Mesothelial cell of epicardium (in vitro differentiated cells): ENCODE results near the gene ANHX. TPM values are rescaled to one million over a fixed set of nuclear protein-coding genes. Genes with fewer than 3 reads are reported as not detected.

ENCODE experiments used
- DNase-seq, 2 experiments: peaks; one replicate each; pipeline ENCODE4 v3.0.0; 2021; ENCODE audit warnings: low spot score in 2 of 2; ENCODE audit not compliant: unreplicated experiment in 2 of 2
- H3K27ac Mint-ChIP-seq: 2 replicates; pipeline ENCODE4 v1.8.0; 2021; ENCODE audit warnings: mixed read lengths
- H3K27me3 Mint-ChIP-seq: 2 replicates; pipeline ENCODE4 v1.8.0; 2021; ENCODE audit warnings: low read depth, mixed read lengths
- H3K36me3 Mint-ChIP-seq: 2 replicates; pipeline ENCODE4 v1.8.0; 2021; ENCODE audit warnings: mixed read lengths
- H3K4me1 Mint-ChIP-seq: 2 replicates; pipeline ENCODE4 v1.8.0; 2021; ENCODE audit warnings: mixed read lengths
- H3K4me3 Mint-ChIP-seq: 2 replicates; pipeline ENCODE4 v1.8.0; 2021; ENCODE audit warnings: mild to moderate bottlenecking, moderate library complexity, mixed read lengths
- H3K9me3 Mint-ChIP-seq: 2 replicates; pipeline ENCODE4 v1.8.0; 2021; ENCODE audit warnings: mixed read lengths
- CTCF ChIP-seq: fragments of 200-600 bp; sonication (generic); IDR thresholded peaks from one replicate; pipeline ENCODE4 v1.5.0; 2021; ENCODE audit warnings: antibody characterized with exemption; ENCODE audit not compliant: unreplicated experiment
- total RNA-seq: library from RNA; stranded (reverse); gene quantifications from 3 replicates; pipeline ENCODE4 v1.2.1, GENCODE V29; 2021

ANHX gene
- total RNA-seq, 1 donor from 2014 or later, result not detected

- Mint-ChIP-seq H3K9me3 (peaks cover 48% of the 10 kb centered on the region), H3K4me3 (no peak overlapping the region), H3K27me3 (no peaks in the 10 kb centered on the region), H3K4me1 (no peaks in the 10 kb centered on the region), H3K27ac (no peak overlapping the region), H3K36me3 (peaks cover 14% of the 10 kb centered on the region)
- DNase-seq, result no peak
- no peak for TF ChIP-seq CTCF
These were observed 467 bp upstream of the ANHX start for GRCh38 chr12:133236144-133236543.

GRCh38 chr12:133234971-133235370, 706 bp downstream of the ANHX start:
- no peak overlapping the region for H3K4me3 Mint-ChIP-seq

DNA sequence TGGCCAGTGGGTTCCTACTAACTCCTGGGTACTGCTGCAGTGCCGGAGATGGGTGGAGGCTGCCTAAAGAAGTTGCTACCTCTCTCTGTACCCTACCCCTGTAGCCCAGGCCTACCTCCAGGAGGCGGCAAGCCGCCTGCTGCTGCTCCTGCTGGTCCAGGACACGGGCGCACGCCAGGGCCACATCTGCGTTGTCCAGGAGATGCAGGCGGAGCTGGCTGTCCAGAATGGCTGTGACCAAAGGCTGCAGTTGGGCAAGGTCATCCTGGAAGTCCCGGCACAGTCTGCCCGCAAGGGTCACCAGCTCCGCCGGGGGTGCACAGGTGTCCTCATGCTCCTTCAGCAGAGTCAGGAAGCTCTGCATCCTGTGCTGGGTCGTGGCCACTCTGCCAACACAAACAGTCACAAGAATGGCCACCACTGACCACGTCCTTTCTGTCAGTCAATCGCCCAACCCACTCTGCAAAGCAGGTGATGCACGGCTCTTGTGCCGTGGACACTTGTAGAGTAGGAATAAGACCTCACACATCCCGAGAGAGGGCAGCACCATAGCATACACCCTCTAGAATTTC, 1.6 kb downstream of the ANHX start:
- no peak for TF ChIP-seq CTCF
- no peak overlapping the region for H3K4me3 Mint-ChIP-seq
- peaks cover 15% of the 10 kb centered on the region for H3K36me3 Mint-ChIP-seq
- no peak for DNase-seq
- H3K27ac Mint-ChIP-seq, result no peak overlapping the region
- H3K27me3 Mint-ChIP-seq, result no peaks in the 10 kb centered on the region
- peaks cover 48% of the 10 kb centered on the region for H3K9me3 Mint-ChIP-seq
- no peaks in the 10 kb centered on the region for H3K4me1 Mint-ChIP-seq

More at GRCh38 chr12:133234971-133235370, 706 bp downstream of the ANHX start:
- no peaks in the 10 kb centered on the region for H3K4me1 Mint-ChIP-seq
- H3K36me3 Mint-ChIP-seq, result peaks cover 14% of the 10 kb centered on the region
- no peaks in the 10 kb centered on the region for H3K27me3 Mint-ChIP-seq
- TF ChIP-seq CTCF, result no peak
- no peak overlapping the region for H3K27ac Mint-ChIP-seq
- H3K9me3 Mint-ChIP-seq, result peaks cover 49% of the 10 kb centered on the region
- no peak for DNase-seq

DNA sequence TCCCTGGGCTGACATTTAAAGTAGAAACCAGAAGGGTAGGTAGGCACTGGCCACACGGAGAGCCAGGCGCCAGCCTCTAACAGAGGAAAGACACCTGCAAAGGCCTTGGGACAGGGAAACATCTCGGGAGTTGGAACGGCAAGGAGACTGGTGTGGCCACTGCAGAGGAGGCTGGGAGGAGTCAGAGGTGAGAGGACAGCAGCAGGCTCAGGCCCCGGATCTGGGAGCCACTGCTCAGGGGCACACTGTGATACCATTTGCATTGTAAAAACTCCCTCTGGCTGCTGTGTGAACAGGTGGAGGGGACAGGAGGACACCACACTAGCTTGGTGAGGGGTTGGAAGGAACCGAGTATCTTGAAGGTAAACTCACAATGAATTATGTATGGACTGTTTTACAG, 2.7 kb downstream of the ANHX start:
- Mint-ChIP-seq H3K9me3 (peaks cover 58% of the 10 kb centered on the region), H3K27ac (no peak overlapping the region), H3K27me3 (no peaks in the 10 kb centered on the region), H3K36me3 (peaks cover 18% of the 10 kb centered on the region), H3K4me1 (no peaks in the 10 kb centered on the region), H3K4me3 (no peak overlapping the region)
- TF ChIP-seq CTCF, result no peak
- DNase-seq, result no peak

DNA sequence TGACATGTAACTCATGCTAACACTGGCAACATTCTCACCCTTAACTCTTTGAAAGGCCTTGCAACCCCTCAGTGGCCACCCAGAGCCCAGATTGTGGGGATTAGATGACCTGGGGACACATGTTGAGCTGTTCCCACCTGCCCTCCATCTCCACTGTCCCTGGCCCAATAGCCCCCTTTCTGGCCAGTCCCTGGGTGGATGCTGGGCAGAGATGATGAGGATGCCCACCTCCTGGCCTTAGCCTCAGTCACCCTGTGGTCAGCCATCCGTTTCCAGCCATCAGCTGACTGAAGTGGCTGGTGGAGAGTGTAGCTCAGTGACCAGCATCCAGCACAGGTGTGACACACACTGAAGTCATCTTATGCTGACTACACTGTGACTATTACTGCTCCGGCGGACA, 4.7 kb downstream of the ANHX start:
- peaks cover 12% of the 10 kb centered on the region for H3K36me3 Mint-ChIP-seq
- no peaks in the 10 kb centered on the region for H3K4me1 Mint-ChIP-seq
- DNase-seq, result no peak
- no peak overlapping the region for H3K4me3 Mint-ChIP-seq
- TF ChIP-seq CTCF, result no peak
- H3K9me3 Mint-ChIP-seq, result peaks cover 53% of the 10 kb centered on the region
- no peaks in the 10 kb centered on the region for H3K27me3 Mint-ChIP-seq
- H3K27ac Mint-ChIP-seq, result no peak overlapping the region
